ENCODE measurements around the gene MARCKSL1. TPM values are rescaled to one million over a fixed set of nuclear protein-coding genes. Genes with fewer than 3 reads are reported as not detected.
"Not testable (repeated sequence)": the region's sequence is repeated elsewhere in the genome, so short reads cannot be mapped to it uniquely, and the experiment has no call there.

MARCKSL1 gene
- total and polyA plus RNA-seq, 11 donors = 6.8 to 44.0 (median 12.1) TPM

DNA sequence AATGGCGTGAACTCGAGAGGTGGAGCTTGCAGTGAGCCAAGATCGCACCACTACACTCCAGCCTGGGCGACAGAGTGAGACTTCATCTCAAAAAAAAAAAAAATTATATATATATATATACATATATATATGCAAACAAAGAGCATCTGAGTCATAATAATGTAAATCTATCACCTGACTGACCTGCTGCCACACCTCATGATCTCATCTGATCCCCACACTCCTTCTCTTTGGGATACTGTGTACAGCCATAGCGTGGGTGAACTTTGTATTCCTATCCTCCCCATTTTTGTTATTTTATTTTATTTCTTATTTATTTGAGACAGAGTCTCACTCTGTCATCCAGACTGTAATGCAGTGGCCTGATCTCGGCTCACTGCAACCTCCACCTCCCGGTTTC lies 46.8 kb downstream of the MARCKSL1 start:
- no peaks in the 10 kb centered on the region for H3K27me3 ChIP-seq
- intact Hi-C loops (cut with DNase I) = no loop called here
- H3K27ac ChIP-seq = no peak overlapping the region
- peaks cover 0 to 29% (median 11%) of the 10 kb centered on the region in 12 donors for H3K4me1 ChIP-seq
- WGBS, 4 donors = 95 to 97% (median 96%) methylated on average over 7 of the region's 7 CpGs
- no peak for ATAC-seq
- no peak for TF ChIP-seq POLR2A (IDR thresholded peaks at IDR 0.05)
- TF ChIP-seq, protein P1, sequence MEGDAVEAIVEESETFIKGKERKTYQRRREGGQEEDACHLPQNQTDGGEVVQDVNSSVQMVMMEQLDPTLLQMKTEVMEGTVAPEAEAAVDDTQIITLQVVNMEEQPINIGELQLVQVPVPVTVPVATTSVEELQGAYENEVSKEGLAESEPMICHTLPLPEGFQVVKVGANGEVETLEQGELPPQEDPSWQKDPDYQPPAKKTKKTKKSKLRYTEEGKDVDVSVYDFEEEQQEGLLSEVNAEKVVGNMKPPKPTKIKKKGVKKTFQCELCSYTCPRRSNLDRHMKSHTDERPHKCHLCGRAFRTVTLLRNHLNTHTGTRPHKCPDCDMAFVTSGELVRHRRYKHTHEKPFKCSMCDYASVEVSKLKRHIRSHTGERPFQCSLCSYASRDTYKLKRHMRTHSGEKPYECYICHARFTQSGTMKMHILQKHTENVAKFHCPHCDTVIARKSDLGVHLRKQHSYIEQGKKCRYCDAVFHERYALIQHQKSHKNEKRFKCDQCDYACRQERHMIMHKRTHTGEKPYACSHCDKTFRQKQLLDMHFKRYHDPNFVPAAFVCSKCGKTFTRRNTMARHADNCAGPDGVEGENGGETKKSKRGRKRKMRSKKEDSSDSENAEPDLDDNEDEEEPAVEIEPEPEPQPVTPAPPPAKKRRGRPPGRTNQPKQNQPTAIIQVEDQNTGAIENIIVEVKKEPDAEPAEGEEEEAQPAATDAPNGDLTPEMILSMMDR (IDR thresholded peaks at IDR 0.05) = no peak
- H3K36me3 ChIP-seq = no peaks in the 10 kb centered on the region
- DNase-seq = no peak
- no peak overlapping the region for H3K4me3 ChIP-seq
- H3K9me3 ChIP-seq = no peaks in the 10 kb centered on the region

DNA sequence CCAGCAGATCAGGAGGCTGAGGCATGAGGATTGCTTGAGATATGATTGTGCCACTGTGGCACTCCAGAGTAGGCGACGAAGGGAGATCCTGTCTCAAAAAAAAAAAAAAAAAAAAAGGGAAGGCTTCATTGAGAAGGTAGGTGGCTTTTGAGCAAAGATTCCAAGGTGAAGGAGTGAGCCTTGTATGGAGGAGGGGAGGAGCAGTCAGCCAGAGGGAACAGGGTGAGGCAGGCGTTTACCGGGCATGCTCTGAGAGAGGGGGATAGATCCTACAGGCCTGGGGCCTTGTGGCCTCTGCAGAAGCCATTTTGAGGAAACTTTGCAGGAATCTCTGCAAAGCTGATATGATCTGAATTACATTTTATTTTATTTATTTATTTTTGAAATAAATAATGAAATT lies 49.3 kb downstream of the MARCKSL1 start:
- Histone ChIP-seq H3K4me1 (peaks cover 0 to 11% (median 4%) of the 10 kb centered on the region in 12 donors), H3K9me3 (no peaks in the 10 kb centered on the region), H3K36me3 (no peaks in the 10 kb centered on the region), H3K4me3 (no peak overlapping the region), H3K27ac (no peak overlapping the region), H3K27me3 (no peaks in the 10 kb centered on the region)
- 94 to 97% (median 96%) methylated on average over 4 of the region's 4 CpGs for WGBS, 4 donors
- ATAC-seq (no peak), DNase-seq (no peak)
- intact Hi-C loops (cut with DNase I) = no loop called here
- TF ChIP-seq, protein P1 (IDR thresholded peaks at IDR 0.05) = no peak
- TF ChIP-seq POLR2A (IDR thresholded peaks at IDR 0.05) = no peak

DNA sequence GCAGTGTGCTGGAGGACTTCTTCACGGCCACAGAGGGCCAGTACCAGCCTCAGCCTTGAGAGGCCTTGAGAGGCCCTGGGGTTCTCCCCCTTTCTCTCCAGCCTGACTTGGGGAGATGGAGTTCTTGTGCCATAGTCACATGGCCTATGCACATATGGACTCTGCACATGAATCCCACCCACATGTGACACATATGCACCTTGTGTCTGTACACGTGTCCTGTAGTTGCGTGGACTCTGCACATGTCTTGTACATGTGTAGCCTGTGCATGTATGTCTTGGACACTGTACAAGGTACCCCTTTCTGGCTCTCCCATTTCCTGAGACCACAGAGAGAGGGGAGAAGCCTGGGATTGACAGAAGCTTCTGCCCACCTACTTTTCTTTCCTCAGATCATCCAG lies 50.4 kb downstream of the MARCKSL1 start:
- H3K9me3 ChIP-seq = no peaks in the 10 kb centered on the region
- TF ChIP-seq, protein P1 (IDR thresholded peaks at IDR 0.05) = no peak
- no peak for TF ChIP-seq POLR2A (IDR thresholded peaks at IDR 0.05)
- no peak for DNase-seq
- intact Hi-C loops (cut with DNase I) = no loop called here
- H3K4me1 ChIP-seq = peaks cover 0 to 2% (median 0%) of the 10 kb centered on the region in 12 donors
- ATAC-seq = no peak
- WGBS, 4 donors = 92 to 100% (median 95%) methylated on average over 2 to 3 of the region's 3 CpGs
- H3K27ac ChIP-seq = no peak overlapping the region
- H3K27me3 ChIP-seq = no peaks in the 10 kb centered on the region
- H3K36me3 ChIP-seq = no peaks in the 10 kb centered on the region
- no peak overlapping the region for H3K4me3 ChIP-seq

DNA sequence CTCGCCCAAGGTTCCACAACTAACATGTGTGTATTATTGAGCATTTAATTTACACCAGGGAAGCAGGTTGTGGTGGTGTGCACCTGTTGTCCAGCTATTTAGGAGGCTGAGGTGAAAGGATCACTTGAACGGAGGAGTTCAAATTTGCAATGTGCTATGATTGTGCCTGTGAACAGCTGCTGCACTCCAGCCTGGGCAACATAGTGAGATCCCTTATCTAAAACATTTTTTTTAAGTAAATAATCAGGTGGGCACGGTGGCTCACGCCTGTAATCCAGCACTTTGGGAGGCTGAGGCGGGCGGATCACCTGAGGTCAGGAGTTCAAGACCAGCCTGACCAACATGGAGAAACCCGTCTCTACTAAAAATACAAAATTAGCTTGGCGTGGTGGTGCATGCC lies 51.3 kb downstream of the MARCKSL1 start:
- H3K36me3 ChIP-seq; H3K4me1 ChIP-seq; DNase-seq; H3K27me3 ChIP-seq; intact Hi-C loops (cut with DNase I); ATAC-seq; H3K27ac ChIP-seq; H3K9me3 ChIP-seq; H3K4me3 ChIP-seq: not testable (repeated sequence)
- 90 to 94% (median 93%) methylated on average over 8 of the region's 8 CpGs for WGBS, 4 donors

Other genes starting within 250 kb of the MARCKSL1 start
- gene KPNA6, start 228.2 kb downstream of the MARCKSL1 start, total RNA-seq = 10 to 100 TPM; 58.4 to 99.2 (median 78.6) TPM
- gene KPNA6, start 228.2 kb downstream of the MARCKSL1 start, polyA plus RNA-seq = 10 to 100 TPM; 10.2 to 28.1 TPM
- gene TXLNA, start 156.6 kb downstream of the MARCKSL1 start, total RNA-seq = 10 to 100 TPM; 13.2 to 35.9 (median 18.6) TPM
- gene TXLNA, start 156.6 kb downstream of the MARCKSL1 start, polyA plus RNA-seq = 10 to 100 TPM in 1 of 2 donors, 1 to 10 TPM in 1; 8.7 to 21.5 TPM
- 10 to 100 TPM; 12.5 to 23.7 (median 16.5) TPM for gene CCDC28B, start 135.6 kb downstream of the MARCKSL1 start, total RNA-seq
- 10 to 100 TPM; 19.0 to 40.2 TPM for gene CCDC28B, start 135.6 kb downstream of the MARCKSL1 start, polyA plus RNA-seq
- 1 to 10 TPM in 2 of 9 donors, under 1 TPM in 7; 0.56 to 1.9 (median 0.74) TPM for gene IQCC, start 130.6 kb downstream of the MARCKSL1 start, total RNA-seq
- under 1 TPM; 0.83 to 0.95 TPM for gene IQCC, start 130.6 kb downstream of the MARCKSL1 start, polyA plus RNA-seq
- gene DCDC2B, start 127.1 kb downstream of the MARCKSL1 start, total RNA-seq = not detected
- gene DCDC2B, start 127.1 kb downstream of the MARCKSL1 start, polyA plus RNA-seq = not detected
- 10 to 100 TPM in 6 of 9 donors, 1 to 10 TPM in 3; 8.8 to 19.8 (median 10.8) TPM for gene TMEM234, start 113.9 kb downstream of the MARCKSL1 start, total RNA-seq
- 10 to 100 TPM in 1 of 2 donors, 1 to 10 TPM in 1; 7.7 to 19.4 TPM for gene TMEM234, start 113.9 kb downstream of the MARCKSL1 start, polyA plus RNA-seq
- 100 to 1,000 TPM in 7 of 9 donors, 10 to 100 TPM in 2; 94.8 to 191 (median 119) TPM for gene EIF3I, start 113.8 kb downstream of the MARCKSL1 start, total RNA-seq
- gene EIF3I, start 113.8 kb downstream of the MARCKSL1 start, polyA plus RNA-seq = 100 to 1,000 TPM; 140 to 388 TPM
- gene FAM167B, start 89.0 kb downstream of the MARCKSL1 start, total RNA-seq = 10 to 100 TPM in 1 of 9 donors, 1 to 10 TPM in 8; 2.0 to 13.7 (median 3.8) TPM
- 10 to 100 TPM in 1 of 2 donors, 1 to 10 TPM in 1; 7.7 to 14.1 TPM for gene FAM167B, start 89.0 kb downstream of the MARCKSL1 start, polyA plus RNA-seq
- 1 to 10 TPM in 2 of 9 donors, under 1 TPM in 4, not detected in 3; 0.37 to 7.6 (median 0.72) TPM for gene LCK, start 85.0 kb downstream of the MARCKSL1 start, total RNA-seq
- under 1 TPM; 0.34 to 0.40 TPM for gene LCK, start 85.0 kb downstream of the MARCKSL1 start, polyA plus RNA-seq
- gene HDAC1, start 44.1 kb downstream of the MARCKSL1 start, total RNA-seq = 10 to 100 TPM; 22.0 to 46.6 (median 29.3) TPM
- 10 to 100 TPM; 20.0 to 37.6 TPM for gene HDAC1, start 44.1 kb downstream of the MARCKSL1 start, polyA plus RNA-seq
- gene FAM229A, start 26.3 kb upstream of the MARCKSL1 start, total RNA-seq = 1 to 10 TPM; 1.2 to 4.4 (median 2.1) TPM
- 1 to 10 TPM; 1.4 to 4.0 TPM for gene FAM229A, start 26.3 kb upstream of the MARCKSL1 start, polyA plus RNA-seq
- 1 to 10 TPM in 6 of 9 donors, under 1 TPM in 1, not detected in 2; 0.72 to 2.6 (median 1.7) TPM for gene TSSK3, start 26.3 kb upstream of the MARCKSL1 start, total RNA-seq
- 1 to 10 TPM in 1 of 2 donors, under 1 TPM in 1; 0.37 to 3.1 TPM for gene TSSK3, start 26.3 kb upstream of the MARCKSL1 start, polyA plus RNA-seq
- gene BSDC1, start 58.2 kb upstream of the MARCKSL1 start, total RNA-seq = 10 to 100 TPM; 35.6 to 53.2 (median 44.5) TPM
- gene BSDC1, start 58.2 kb upstream of the MARCKSL1 start, polyA plus RNA-seq = 10 to 100 TPM; 25.1 to 46.9 TPM
- under 1 TPM in 1 of 9 donors, not detected in 8; 0.02 TPM for gene ZBTB8B, start 128.8 kb upstream of the MARCKSL1 start, total RNA-seq
- under 1 TPM in 1 of 2 donors, not detected in 1; 0.01 TPM for gene ZBTB8B, start 128.8 kb upstream of the MARCKSL1 start, polyA plus RNA-seq
- gene ZBTB8A, start 203.2 kb upstream of the MARCKSL1 start, total RNA-seq = 1 to 10 TPM; 1.8 to 5.0 (median 3.1) TPM
- gene ZBTB8A, start 203.2 kb upstream of the MARCKSL1 start, polyA plus RNA-seq = 1 to 10 TPM; 1.1 to 2.6 TPM